Cardiac septum (tissue), 1 donor: ENCODE results near the gene TMCC3. TPM values are rescaled to one million over a fixed set of nuclear protein-coding genes. Genes with fewer than 3 reads are reported as not detected.
"Not testable (repeated sequence)": the region's sequence is repeated elsewhere in the genome, so short reads cannot be mapped to it uniquely, and the experiment has no call there.

Source experiments
- DNase-seq: peaks from one replicate; pipeline ENCODE4 v3.0.0-alpha.2; 2020; ENCODE audit warnings: low spot score
- intact Hi-C: fragments of 100-400 bp; cut with DNase I; formaldehyde crosslinking; loops from one replicate; pipeline ENCODE4 v1.14.0; 2022
- total RNA-seq: library from RNA; stranded (reverse); fragmentation: NEBNext Ultra II Directional; extraction: Animal tissue kit (Norgen Biotek cat#: 25700); gene quantifications from one replicate; pipeline ENCODE4 v1.2.1, GENCODE V29; 2021
- donor health status: DM: no; HTN: no; CAD: no.

The TMCC3 gene
- total RNA-seq, 1 donor from 2014 or later, result 2.3 TPM

GRCh38 chr12:94614288-94614721 is 36.1 kb downstream of the TMCC3 start:
- intact Hi-C loops, result no loop called here
- DNase-seq, result no peak

- intact Hi-C loops, result no loop called here
- DNase-seq, result no peak
Observed at GRCh38 chr12:94609917-94610443, 40.4 kb downstream of the TMCC3 start.

GRCh38 chr12:94606810-94607209 is 43.5 kb downstream of the TMCC3 start:
- intact Hi-C loops, DNase-seq: not testable (repeated sequence)

GRCh38 chr12:94604366-94604698 is 46.0 kb downstream of the TMCC3 start:
- intact Hi-C loops, result no loop called here
- DNase-seq, result no peak

- DNase-seq, result no peak
- intact Hi-C loops, result no loop called here
Observed at GRCh38 chr12:94603434-94604365, 46.7 kb downstream of the TMCC3 start.

GRCh38 chr12:94602024-94602423 is 48.3 kb downstream of the TMCC3 start:
- intact Hi-C loops, result no loop called here
- no peak for DNase-seq

GRCh38 chr12:94601307-94601706 is 49.0 kb downstream of the TMCC3 start:
- intact Hi-C loops, DNase-seq: not testable (repeated sequence)

GRCh38 chr12:94599189-94599588 is 51.2 kb downstream of the TMCC3 start:
- intact Hi-C loops, result no loop called here
- DNase-seq, result no peak

- intact Hi-C loops, result no loop called here
- DNase-seq, result no peak
Observed at GRCh38 chr12:94597268-94597667, 53.1 kb downstream of the TMCC3 start.

GRCh38 chr12:94596596-94596995 is 53.8 kb downstream of the TMCC3 start:
- intact Hi-C loops, result no loop called here
- no peak for DNase-seq

- intact Hi-C loops, result no loop called here
Observed at GRCh38 chr12:94595152-94595551, 55.2 kb downstream of the TMCC3 start.

GRCh38 chr12:94594443-94594825 is 55.9 kb downstream of the TMCC3 start:
- intact Hi-C loops, result no loop called here
- no peak for DNase-seq

More at GRCh38 chr12:94595152-94595551, 55.2 kb downstream of the TMCC3 start:
- no peak for DNase-seq

- DNase-seq, result no peak
- intact Hi-C loops, result no loop called here
Observed at GRCh38 chr12:94593822-94594442, 56.4 kb downstream of the TMCC3 start.

GRCh38 chr12:94592723-94593122 is 57.6 kb downstream of the TMCC3 start:
- DNase-seq, intact Hi-C loops: not testable (repeated sequence)

- intact Hi-C loops, result no loop called here
- no peak for DNase-seq
Observed at GRCh38 chr12:94592080-94592479, 58.3 kb downstream of the TMCC3 start.

- no peak for DNase-seq
- intact Hi-C loops, result no loop called here
Observed at GRCh38 chr12:94590428-94590827, 59.9 kb downstream of the TMCC3 start.

- DNase-seq, result no peak
- intact Hi-C loops, result no loop called here
Observed at GRCh38 chr12:94589591-94590001, 60.8 kb downstream of the TMCC3 start.

- DNase-seq, result no peak
- intact Hi-C loops, result no loop called here
Observed at GRCh38 chr12:94588346-94588745, 62.0 kb downstream of the TMCC3 start.

GRCh38 chr12:94587266-94588241 is 62.8 kb downstream of the TMCC3 start:
- intact Hi-C loops, result no loop called here
- no peak for DNase-seq
